K562 (cell line): ENCODE data around the gene WDR18. TPM values are rescaled to one million over a fixed set of nuclear protein-coding genes. Genes with fewer than 3 reads are reported as not detected.

Experiments used
- ATAC-seq: fragments of 200-7000 bp; cut with Tn5 transposase; 3 replicates; pipeline ENCODE4 v1.9.1; 2020; ENCODE audit warnings: moderate library complexity
- BruUV-seq: library from RNA; stranded (reverse); fragments of 400-500 nt; replicated peaks from 2 replicates; lab custom pipeline; 2021; lab: Mats Ljungman, UMichigan
- CTCF ChIA-PET: fragments of 300-600 bp; formaldehyde crosslinking; extraction: SDS; loops from one replicate; lab custom pipeline; 2021; ENCODE audit warnings: low intra/inter-chr PET ratio; lab: Yijun Ruan, JAX
- POLR2A ChIA-PET: fragments of 300-600, 350-650 bp; sonication (Branson Sonifier 250); formaldehyde crosslinking; extraction: SDS; loops from one replicate; lab custom pipeline; 2021; ENCODE audit warnings: antibody characterized with exemption, inconsistent platforms; lab: Yijun Ruan, JAX
- DNase-seq, 4 experiments: peaks; one replicate each; pipeline versions ENCODE4 v3.0.0 to v3.0.0-alpha.2; 2011 to 2018; ENCODE audit warnings: low spot score in 3 of 4, mixed read lengths in 3 of 4; ENCODE audit errors: extremely low read depth in 1 of 4
- FAIRE-seq: peaks from 2 replicates; lab custom pipeline; 2011; peaks lifted over from hg19 to GRCh38; lab: Jason Lieb, UNC
- H2AFZ ChIP-seq: 2 replicates; pipeline ENCODE4 v1.6.0; 2011; ENCODE audit warnings: low read depth, low read length, control low read depth, inconsistent platforms
- H3K27ac ChIP-seq: fragments of 200-600 bp; 3 replicates; pipeline ENCODE4 v1.8.0; 2011; ENCODE audit warnings: low read depth, mild to moderate bottlenecking, control low read depth, inconsistent platforms, low read length, moderate library complexity, mixed read lengths; ENCODE audit errors: extremely low read depth
- H3K27me3 ChIP-seq, 2 experiments: fragments of 300-600 bp in 1 of 2; 2 replicates in 1 of 2; 3 replicates in 1 of 2; pipeline versions ENCODE4 v1.6.0 to v1.8.0; 2011; ENCODE audit warnings: inconsistent platforms in 2 of 2, low read length in 2 of 2, mild to moderate bottlenecking in 1 of 2, mixed read lengths in 1 of 2, moderate library complexity in 1 of 2; ENCODE audit not compliant: control insufficient read depth in 2 of 2, insufficient read depth in 2 of 2
- H3K36me3 ChIP-seq: fragments of 300-600 bp; 3 replicates; pipeline ENCODE4 v1.8.0; 2011; ENCODE audit warnings: mild to moderate bottlenecking, low read length, inconsistent platforms; ENCODE audit not compliant: control insufficient read depth, insufficient read depth
- H3K4me1 ChIP-seq, 2 experiments: fragments of 200-600 bp in 1 of 2; replicated peaks in 1 of 2; 2 replicates in 1 of 2; 3 replicates in 1 of 2; pipeline versions ENCODE4 v1.5.1 to v1.8.0; 2011; ENCODE audit warnings: inconsistent platforms in 2 of 2, low read length in 2 of 2, mild to moderate bottlenecking in 1 of 2, mixed read lengths in 1 of 2, moderate library complexity in 1 of 2; ENCODE audit not compliant: control insufficient read depth in 2 of 2, insufficient read depth in 2 of 2
- H3K4me2 ChIP-seq: 2 replicates; pipeline ENCODE4 v1.6.1; 2011; ENCODE audit warnings: low read length, control low read depth, inconsistent platforms, mixed read lengths; ENCODE audit not compliant: insufficient read depth
- H3K4me3 ChIP-seq: fragments of 200-600 bp; sonication (generic), shearing (Covaris generic); 2 replicates; pipeline ENCODE4 v1.5.1; 2016; ENCODE audit warnings: control low read depth, inconsistent platforms
- H3K79me2 ChIP-seq: fragments of 200-600 bp; 3 replicates; pipeline ENCODE4 v1.8.0; 2011; ENCODE audit warnings: low read length, inconsistent platforms; ENCODE audit not compliant: control insufficient read depth, insufficient read depth
- H3K9ac ChIP-seq, 2 experiments: 2 replicates each; pipeline versions ENCODE4 v1.6.0 to v1.6.1; 2011; ENCODE audit warnings: low read depth in 2 of 2, low read length in 2 of 2, control low read depth in 1 of 2, inconsistent platforms in 1 of 2, mild to moderate bottlenecking in 1 of 2, mixed read lengths in 1 of 2; ENCODE audit not compliant: insufficient read depth in 1 of 2
- H3K9me1 ChIP-seq: one replicate; pipeline ENCODE4 v1.6.0; 2011; ENCODE audit warnings: inconsistent platforms, mild to moderate bottlenecking, low read length, moderate library complexity; ENCODE audit not compliant: control insufficient read depth, insufficient read depth
- H3K9me3 ChIP-seq: replicated peaks from 2 replicates; pipeline ENCODE4 v1.5.1; 2011; ENCODE audit warnings: low read depth, low read length, inconsistent platforms; ENCODE audit not compliant: control insufficient read depth, insufficient read depth
- H4K20me1 ChIP-seq: replicated peaks from 2 replicates; pipeline ENCODE4 v1.6.1; 2011; ENCODE audit warnings: low read length, inconsistent platforms, mixed read lengths; ENCODE audit not compliant: control insufficient read depth, insufficient read depth
- BRF1 ChIP-seq: IDR thresholded peaks from 3 replicates; pipeline ENCODE4 v1.6.1; 2011; ENCODE audit warnings: borderline replicate concordance, mild to moderate bottlenecking; ENCODE audit not compliant: insufficient read length; ENCODE audit errors: extremely low read depth
- HDAC1 ChIP-seq, 2 experiments: fragments of 450-650 bp; IDR thresholded peaks; 2 replicates each; pipeline ENCODE4 v1.6.1; 2016 to 2017; ENCODE audit warnings: inconsistent platforms in 1 of 2, mild to moderate bottlenecking in 1 of 2, moderate library complexity in 1 of 2
- HOMEZ ChIP-seq: fragments of 250-450 bp; sonication (Bioruptor Pico); IDR thresholded peaks from 2 replicates; pipeline ENCODE4 v1.4.0; 2020; ENCODE audit warnings: mild to moderate bottlenecking, moderate library complexity
- LEF1 ChIP-seq: fragments of 450-650 bp; IDR thresholded peaks from 2 replicates; pipeline ENCODE4 v1.6.1; 2016; ENCODE audit warnings: mild to moderate bottlenecking
- MNT ChIP-seq, 2 experiments: fragments of 450-650 bp; conservative IDR thresholded peaks; 2 replicates each; pipeline ENCODE4 v1.6.1; 2017; ENCODE audit warnings: mild to moderate bottlenecking in 2 of 2, moderate library complexity in 2 of 2
- MTF1 ChIP-seq: fragments of 250-450 bp; sonication (Bioruptor Pico); IDR thresholded peaks from 2 replicates; pipeline ENCODE4 v1.9.0; 2021; ENCODE audit warnings: moderate library complexity, mild to moderate bottlenecking, inconsistent platforms, borderline replicate concordance
- PHB ChIP-seq: fragments of 250-450 bp; sonication (Bioruptor Pico); IDR thresholded peaks from 2 replicates; pipeline ENCODE4 v1.5.0; 2021
- PHF8 ChIP-seq: fragments of 200-600 bp; sonication (generic); IDR thresholded peaks from 2 replicates; pipeline ENCODE4 v1.6.1; 2012; ENCODE audit warnings: mixed run types, mild to moderate bottlenecking, inconsistent platforms, low read length, moderate library complexity, borderline replicate concordance
- POLR2A ChIP-seq: fragments of 450-650 bp; conservative IDR thresholded peaks from 2 replicates; pipeline ENCODE4 v1.6.1; 2016
- SUPT5H ChIP-seq: fragments of 450-650 bp; IDR thresholded peaks from 2 replicates; pipeline ENCODE4 v1.6.1; 2016
- TCF7 ChIP-seq: sonication (generic); IDR thresholded peaks from 2 replicates; pipeline ENCODE4 v1.6.1; 2016; ENCODE audit warnings: antibody characterized with exemption, borderline replicate concordance
- THRA ChIP-seq: fragments of 450-650 bp; IDR thresholded peaks from 2 replicates; pipeline ENCODE4 v1.6.1; 2017; ENCODE audit warnings: mild to moderate bottlenecking, moderate library complexity
- VEZF1 ChIP-seq: fragments of 200-800 bp; sonication (Bioruptor generic); IDR thresholded peaks from 2 replicates; pipeline ENCODE4 v1.6.1; 2017; ENCODE audit warnings: missing genetic modification characterization, missing compliant biosample characterization
- WGBS: fragments of 100-300 bp; shearing (Covaris generic); methylation state at CpG from one replicate; pipeline ENCODE4 v1.1.6; 2016; ENCODE audit warnings: low coverage, mixed read lengths; ENCODE audit not compliant: insufficient coverage; ENCODE audit errors: missing lambda C conversion rate; 5-methylcytosine and 5-hydroxymethylcytosine counted together
- in situ Hi-C: fragments of 300-500 bp; cut with MboI; formaldehyde crosslinking; loops from 4 replicates; pipeline ENCODE4 v1.15.0; 2018; ENCODE audit warnings: inconsistent platforms, mixed read lengths
- intact Hi-C: fragments of 100-400 bp; cut with micrococcal nuclease; formaldehyde crosslinking; loops from 2 replicates; pipeline ENCODE4 v1.14.2; 2022
- polyA plus RNA-seq, 8 experiments: library from polyadenylated mRNA; depleted of rRNA in 4 of 8; stranded (reverse) in 5 of 8; unstranded in 3 of 8; fragments of >200 nt; fragmentation: Nextera tagmentation in 2 of 8; fragmentation: Illumina TruSeq in 1 of 8; extraction: Ambion mirVana in 2 of 8; extraction: Trizol in 1 of 8; gene quantifications; 2 replicates each; pipeline versions ENCODE4 v1.2.1 to v1.2.3, GENCODE V29; 2011 to 2014; ENCODE audit warnings: inconsistent platforms in 1 of 8, missing spikeins in 1 of 8
- total RNA-seq, 7 experiments: library from RNA; depleted of rRNA in 6 of 7; stranded (reverse); fragments of >200 nt in 6 of 7; fragmentation: Illumina TruSeq in 2 of 7; extraction: Trizol in 2 of 7; gene quantifications; 2 replicates each; pipeline versions ENCODE4 v1.2.1 to v1.2.3, GENCODE V29; 2011 to 2021; ENCODE audit warnings: low replicate concordance in 1 of 7

WDR18 gene
- total and polyA plus RNA-seq, 9 of the 15 experiments (the other 6 are each of a cell fraction or from before 2014, with no cell fraction given): 0.65 to 181 (median 30.1) TPM

- no TSS peak for BruUV-seq
- Histone ChIP-seq H3K9me3 (no peaks in the 10 kb centered on the region), H3K79me2 (peaks cover 43% of the 10 kb centered on the region), H3K9me1 (no peaks in the 10 kb centered on the region), H3K4me1 (peaks cover 18 to 65% of the 10 kb centered on the region in 2 experiments), H3K4me2 (peak overlapping the region; percentile 79), H3K27ac (peak overlapping the region; percentile 98), H4K20me1 (no peaks in the 10 kb centered on the region), H3K9ac (peak overlapping the region; percentile 52 to 90; a peak in 3 of 4 replicates), H3K4me3 (peak overlapping the region; percentile 87), H2AFZ (peak overlapping the region; percentile 65), H3K27me3 (no peaks in the 10 kb centered on the region), H3K36me3 (peaks cover 26% of the 10 kb centered on the region; the same call in 2 of the 3 replicates)
- in situ Hi-C loops (no loop called here), intact Hi-C loops (loop anchor here (1.0 kb wide), 1 partner anchor 14 kb away; no protein-coding TSS in a partner anchor)
- CTCF ChIA-PET: no interaction called here
- FAIRE-seq (peak; percentile 74), DNase-seq (peak; percentile 77 to 82 (median 80)), ATAC-seq (peak; percentile 71)
- 2% methylated on average over 42 of the region's 58 CpGs for WGBS
- POLR2A ChIA-PET: interaction anchor here (0.6 to 8.5 kb wide), 8 partner anchors 12 to 472 kb away, joined by 3 to 176 read pairs (median 4); partner anchors contain the start of genes ABCA7 and CIRBP
- TF ChIP-seq PHB (CRISPR knock-in tag) (no peak), MNT (conservative IDR thresholded peaks at IDR 0.05) (peak in 1 of 2 experiments; percentile 65; a peak in 2 of 4 replicates), THRA (no peak), VEZF1 (CRISPR knock-in tag) (peak; percentile 97), HOMEZ (CRISPR knock-in tag) (no peak), TCF7 (peak; percentile 15; the same call in 1 of the 2 replicates), PHF8 (peak; percentile 24; the same call in 1 of the 2 replicates), HDAC1 (IDR thresholded peaks at IDR 0.05) (peak in 1 of 2 experiments; percentile 51; a peak in 1 of 4 replicates), BRF1 (no peak), POLR2A (peak; percentile 59; the same call in 1 of the 2 replicates), MTF1 (CRISPR knock-in tag) (no peak), LEF1 (0 out of 2 replicates have a peak, but pooled peaks have one; percentile 32), SUPT5H (0 out of 2 replicates have a peak, but pooled peaks have one; percentile 29)
Measured at GRCh38 chr19:1028062-1028926, 44.1 kb downstream of the WDR18 start.
